Common myeloid progenitor, CD34-positive (primary cell): Measurements from ENCODE around the gene CFAP52.
"Not testable (repeated sequence)": the region's sequence is repeated elsewhere in the genome, so short reads cannot be mapped to it uniquely, and the experiment has no call there.

Experiments used
- CTCF ChIA-PET: fragments of 350-600 bp; sonication (Branson Sonifier 250); formaldehyde crosslinking; loops from one replicate; lab custom pipeline; 2021; ENCODE audit warnings: antibody characterized with exemption; lab: Charles Lee
- POLR2A ChIA-PET: fragments of 350-600 bp; sonication (Branson Sonifier 250); formaldehyde crosslinking; loops from one replicate; lab custom pipeline; 2021; ENCODE audit warnings: antibody characterized with exemption; lab: Charles Lee
- DNase-seq, 3 donors: peaks; one replicate each; pipeline versions ENCODE4 v3.0.0 to v3.0.0-alpha.2; 2013
- H3K27ac ChIP-seq, 2 experiments: 1 replicate in 1 of 2; 2 replicates in 1 of 2; pipeline ENCODE4 v1.7.0; 2013; ENCODE audit warnings: inconsistent platforms in 2 of 2, low read length in 2 of 2, mild to moderate bottlenecking in 2 of 2, low read depth in 1 of 2, moderate library complexity in 1 of 2; ENCODE audit not compliant: severe bottlenecking in 2 of 2, insufficient read depth in 1 of 2, poor library complexity in 1 of 2
- H3K27me3 ChIP-seq, 5 experiments: replicated peaks in 2 of 5; 1 replicate in 3 of 5; 2 replicates in 2 of 5; pipeline versions ENCODE4 v1.6.1 to v1.7.0; 2013; ENCODE audit warnings: low read length in 4 of 5, mild to moderate bottlenecking in 2 of 5, moderate library complexity in 2 of 5, inconsistent platforms in 1 of 5; ENCODE audit not compliant: insufficient read depth in 5 of 5, control insufficient read depth in 4 of 5
- H3K36me3 ChIP-seq, 4 experiments: 1 replicate in 2 of 4; 2 replicates in 2 of 4; pipeline versions ENCODE4 v1.6.1 to v1.7.0; 2013; ENCODE audit warnings: low read length in 3 of 4, control low read depth in 1 of 4, mild to moderate bottlenecking in 1 of 4; ENCODE audit not compliant: control insufficient read depth in 4 of 4, insufficient read depth in 4 of 4
- H3K4me1 ChIP-seq, 4 experiments: 1 replicate in 3 of 4; 2 replicates in 1 of 4; pipeline versions ENCODE4 v1.6.1 to v1.7.1; 2013; ENCODE audit warnings: low read length in 3 of 4, mild to moderate bottlenecking in 3 of 4, control low read depth in 1 of 4, inconsistent platforms in 1 of 4, moderate library complexity in 1 of 4; ENCODE audit not compliant: control insufficient read depth in 4 of 4, insufficient read depth in 4 of 4; ENCODE audit errors: control extremely low read depth in 1 of 4
- H3K4me3 ChIP-seq, 7 experiments: 1 replicate in 4 of 7; 2 replicates in 3 of 7; pipeline versions ENCODE4 v1.5.1 to v1.7.0; 2013; ENCODE audit warnings: mild to moderate bottlenecking in 7 of 7, low read length in 6 of 7, moderate library complexity in 6 of 7, inconsistent platforms in 2 of 7, low read depth in 2 of 7, control low read depth in 1 of 7; ENCODE audit not compliant: insufficient read depth in 4 of 7, control insufficient read depth in 1 of 7; ENCODE audit errors: extremely low read depth in 1 of 7
- H3K9me3 ChIP-seq, 5 experiments: 1 replicate in 4 of 5; 2 replicates in 1 of 5; pipeline versions ENCODE4 v1.6.1 to v1.7.1; 2013; ENCODE audit warnings: low read length in 4 of 5, mild to moderate bottlenecking in 2 of 5, inconsistent platforms in 1 of 5, low read depth in 1 of 5, moderate library complexity in 1 of 5; ENCODE audit not compliant: control insufficient read depth in 4 of 5, insufficient read depth in 2 of 5; ENCODE audit errors: control extremely low read depth in 1 of 5
- WGBS: methylation state at CpG from one replicate; pipeline ENCODE4 v1.1.5; 2013; ENCODE audit not compliant: insufficient coverage; 5-methylcytosine and 5-hydroxymethylcytosine counted together

The CFAP52 gene

GRCh38 chr17:9658593-9659211, 82.3 kb downstream of the CFAP52 start:
- no peaks in the 10 kb centered on the region for H3K9me3 ChIP-seq
- no peaks in the 10 kb centered on the region for H3K4me1 ChIP-seq
- ChIA-PET CTCF (no interaction called here), POLR2A (no interaction called here)
- H3K4me3 ChIP-seq, result no peak overlapping the region
- WGBS, result 97% methylated on average over 3 of the region's 4 CpGs
- H3K27ac ChIP-seq, result no peak overlapping the region
- H3K36me3 ChIP-seq, result peaks cover 0 to 3% (median 1%) of the 10 kb centered on the region in 4 experiments
- no peak for DNase-seq
- H3K27me3 ChIP-seq, result no peaks in the 10 kb centered on the region

GRCh38 chr17:9661027-9661426, 84.6 kb downstream of the CFAP52 start:
- Histone ChIP-seq H3K4me1 (no peaks in the 10 kb centered on the region), H3K27me3 (no peaks in the 10 kb centered on the region), H3K9me3 (peaks cover 0 to 3% (median 0%) of the 10 kb centered on the region in 5 experiments), H3K36me3 (peaks cover 0 to 3% (median 1%) of the 10 kb centered on the region in 4 experiments), H3K27ac (no peak overlapping the region), H3K4me3 (no peak overlapping the region)
- POLR2A ChIA-PET, result no interaction called here
- no peak for DNase-seq
- CTCF ChIA-PET, result no interaction called here
- WGBS, result no CpG with 5 or more reads among the region's 2 CpGs

- H3K36me3 ChIP-seq, H3K9me3 ChIP-seq, H3K27me3 ChIP-seq, H3K27ac ChIP-seq, DNase-seq, POLR2A ChIA-PET, H3K4me3 ChIP-seq, H3K4me1 ChIP-seq, CTCF ChIA-PET: not testable (repeated sequence)
- WGBS, result 98% methylated on average over 9 of the region's 11 CpGs
These were observed 87.1 kb downstream of the CFAP52 start for GRCh38 chr17:9663511-9663910.

GRCh38 chr17:9666461-9667050, 90.1 kb downstream of the CFAP52 start:
- H3K27ac ChIP-seq, result no peak overlapping the region
- peaks cover 0 to 6% (median under 1%) of the 10 kb centered on the region in 5 experiments for H3K27me3 ChIP-seq
- H3K36me3 ChIP-seq, result no peaks in the 10 kb centered on the region
- ChIA-PET POLR2A (no interaction called here), CTCF (interaction anchor here (0.9 to 1.6 kb wide), 2 partner anchors 9 to 11 kb away, joined by 4 read pairs; no protein-coding TSS in a partner anchor)
- peaks cover 0 to 7% (median 3%) of the 10 kb centered on the region in 4 experiments for H3K4me1 ChIP-seq
- WGBS, result no CpG with 5 or more reads among the region's 5 CpGs
- H3K9me3 ChIP-seq, result peaks cover 0 to 3% (median 0%) of the 10 kb centered on the region in 5 experiments
- DNase-seq, result peak in 2 of 3 donors; percentile 17 to 25
- no peak overlapping the region for H3K4me3 ChIP-seq

- peak; percentile 44 to 81 (median 80) for DNase-seq
These were observed 92.1 kb downstream of the CFAP52 start for GRCh38 chr17:9668517-9668916.

GRCh38 chr17:9669551-9670008, 93.1 kb downstream of the CFAP52 start:
- DNase-seq, result no peak
- POLR2A ChIA-PET, result interaction anchor here (0.6 kb wide), 1 partner anchor 718 kb away, joined by 4 read pairs; no protein-coding TSS in a partner anchor
- Histone ChIP-seq H3K4me1 (peaks cover 0 to 7% (median 3%) of the 10 kb centered on the region in 4 experiments), H3K36me3 (no peaks in the 10 kb centered on the region), H3K27me3 (peaks cover 0 to 7% (median 2%) of the 10 kb centered on the region in 5 experiments), H3K9me3 (peaks cover 0 to 3% (median 0%) of the 10 kb centered on the region in 5 experiments), H3K4me3 (no peak overlapping the region), H3K27ac (no peak overlapping the region)
- CTCF ChIA-PET, result interaction anchor here (0.9 kb wide), 1 partner anchor 93 kb away, joined by 3 read pairs; the partner anchor contains the start of gene CFAP52
- WGBS, result 98% methylated on average over 5 of the region's 6 CpGs

More at GRCh38 chr17:9668517-9668916, 92.1 kb downstream of the CFAP52 start:
- POLR2A ChIA-PET, result interaction anchor here (0.6 kb wide), 1 partner anchor 19 kb away, joined by 3 read pairs; no protein-coding TSS in a partner anchor
- H3K27ac ChIP-seq, result no peak overlapping the region
- 50% methylated on average over 1 of the region's 6 CpGs for WGBS
- H3K27me3 ChIP-seq, result peaks cover 0 to 7% (median 2%) of the 10 kb centered on the region in 5 experiments
- no peaks in the 10 kb centered on the region for H3K36me3 ChIP-seq
- no peak overlapping the region for H3K4me3 ChIP-seq
- CTCF ChIA-PET, result no interaction called here
- peaks cover 0 to 3% (median 0%) of the 10 kb centered on the region in 5 experiments for H3K9me3 ChIP-seq
- peaks cover 0 to 7% (median 3%) of the 10 kb centered on the region in 4 experiments for H3K4me1 ChIP-seq

- H3K4me1 ChIP-seq, result peaks cover 0 to 7% (median 3%) of the 10 kb centered on the region in 4 experiments
- no peak for DNase-seq
These were observed 94.2 kb downstream of the CFAP52 start for GRCh38 chr17:9670596-9670995.

More at GRCh38 chr17:9670596-9670995, 94.2 kb downstream of the CFAP52 start:
- 95% methylated on average over 8 of the region's 8 CpGs for WGBS
- H3K36me3 ChIP-seq, result no peaks in the 10 kb centered on the region
- no peak overlapping the region for H3K27ac ChIP-seq
- peaks cover 0 to 7% (median 2%) of the 10 kb centered on the region in 5 experiments for H3K27me3 ChIP-seq
- no peaks in the 10 kb centered on the region for H3K9me3 ChIP-seq
- POLR2A ChIA-PET, result no interaction called here
- no peak overlapping the region for H3K4me3 ChIP-seq
- CTCF ChIA-PET, result no interaction called here
